Measurements from ENCODE around the gene PNLDC1. TPM values are rescaled to one million over a fixed set of nuclear protein-coding genes. Genes with fewer than 3 reads are reported as not detected.
"Not testable (repeated sequence)": the region's sequence is repeated elsewhere in the genome, so short reads cannot be mapped to it uniquely, and the experiment has no call there.

The PNLDC1 gene
- total and polyA plus RNA-seq, 9 donors = 0.20 to 1.2 (median 0.54) TPM; not detected in 3

GRCh38 chr6:159863341-159863740 lies 63.3 kb downstream of the PNLDC1 start:
- not testable (repeated sequence) for H3K27me3 ChIP-seq; H3K27ac ChIP-seq; H3K4me1 ChIP-seq (ENCODE audit: insufficient read depth); H3K36me3 ChIP-seq; H3K4me3 ChIP-seq; H3K9me3 ChIP-seq
- 8 to 25% (median 15%) methylated on average over 5 of the region's 5 CpGs for WGBS, 3 donors
- intact Hi-C loops (cut with DNase I) = loop anchor here (5.0 to 10.0 kb wide), 5 partner anchors 221 to 671 kb away; no protein-coding TSS in a partner anchor
- peak; percentile 8 to 64 (median 38) for TF ChIP-seq CTCF (IDR thresholded peaks at IDR 0.05)
- DNase-seq = peak in 1 of 5 donors; percentile 56

- H3K27ac ChIP-seq = no peak overlapping the region
- H3K9me3 ChIP-seq = no peaks in the 10 kb centered on the region
- intact Hi-C loops (cut with DNase I) = loop anchor here in 3 of 4 donors (5.0 to 10.0 kb wide), 4 partner anchors 219 to 669 kb away; no protein-coding TSS in a partner anchor
- H3K4me3 ChIP-seq = no peak overlapping the region
- no peaks in the 10 kb centered on the region for H3K36me3 ChIP-seq
- DNase-seq = no peak
- 84 to 86% (median 85%) methylated on average over 12 of the region's 12 CpGs for WGBS, 3 donors
- H3K27me3 ChIP-seq = no peaks in the 10 kb centered on the region
- H3K4me1 ChIP-seq (ENCODE audit: insufficient read depth) = no peaks in the 10 kb centered on the region
- TF ChIP-seq CTCF (IDR thresholded peaks at IDR 0.05) (no peak), EP300 (IDR thresholded peaks at IDR 0.05) (no peak), POLR2A (IDR thresholded peaks at IDR 0.05) (no peak)
Measured at GRCh38 chr6:159865226-159865920, 65.3 kb downstream of the PNLDC1 start.

- no peaks in the 10 kb centered on the region for H3K4me1 ChIP-seq (ENCODE audit: insufficient read depth)
- intact Hi-C loops (cut with DNase I) = loop anchor here in 3 of 4 donors (5.0 to 10.0 kb wide), 4 partner anchors 218 to 668 kb away; no protein-coding TSS in a partner anchor
- 88 to 95% (median 93%) methylated on average over 26 to 28 of the region's 28 CpGs for WGBS, 3 donors
Measured at GRCh38 chr6:159866286-159867247, 66.5 kb downstream of the PNLDC1 start.

More at GRCh38 chr6:159866286-159867247, 66.5 kb downstream of the PNLDC1 start:
- no peaks in the 10 kb centered on the region for H3K27me3 ChIP-seq
- no peak overlapping the region for H3K27ac ChIP-seq
- TF ChIP-seq POLR2A (IDR thresholded peaks at IDR 0.05) = no peak
- TF ChIP-seq EP300 (IDR thresholded peaks at IDR 0.05) = no peak
- TF ChIP-seq CTCF (IDR thresholded peaks at IDR 0.05) = no peak
- no peak for DNase-seq
- no peak overlapping the region for H3K4me3 ChIP-seq
- H3K9me3 ChIP-seq = no peaks in the 10 kb centered on the region
- H3K36me3 ChIP-seq = no peaks in the 10 kb centered on the region

Small RNA genes within 50 kb of the gene (small RNA-seq; reads per million reads assigned to genes)
- gene SNORA20 (39.9 reads per million, percentile 89 among the genes with 10 or more reads in this experiment), gene SNORA29 (not detected)

Other genes starting within 250 kb of the PNLDC1 start
- 100 to 1,000 TPM; 164 to 580 (median 215) TPM for gene SOD2, start 107.0 kb upstream of the PNLDC1 start, total RNA-seq
- 100 to 1,000 TPM; 130 to 160 TPM for gene SOD2, start 107.0 kb upstream of the PNLDC1 start, polyA plus RNA-seq
- gene WTAP, start 72.8 kb upstream of the PNLDC1 start, total RNA-seq = 100 to 1,000 TPM in 3 of 7 donors, 10 to 100 TPM in 4; 89.1 to 117 (median 95.4) TPM
- gene WTAP, start 72.8 kb upstream of the PNLDC1 start, polyA plus RNA-seq = 10 to 100 TPM; 65.3 to 95.7 TPM
- 100 to 1,000 TPM in 1 of 7 donors, 10 to 100 TPM in 4, 1 to 10 TPM in 2; 7.2 to 113 (median 20.3) TPM for gene ACAT2, start 38.2 kb upstream of the PNLDC1 start, total RNA-seq
- gene ACAT2, start 38.2 kb upstream of the PNLDC1 start, polyA plus RNA-seq = 10 to 100 TPM; 15.3 to 56.6 TPM
- 100 to 1,000 TPM in 6 of 7 donors, 10 to 100 TPM in 1; 83.5 to 189 (median 162) TPM for gene TCP1, start 10.7 kb upstream of the PNLDC1 start, total RNA-seq
- 100 to 1,000 TPM; 108 to 237 TPM for gene TCP1, start 10.7 kb upstream of the PNLDC1 start, polyA plus RNA-seq
- gene MRPL18, start 9.8 kb upstream of the PNLDC1 start, total RNA-seq = 10 to 100 TPM; 51.0 to 98.7 (median 54.0) TPM
- gene MRPL18, start 9.8 kb upstream of the PNLDC1 start, polyA plus RNA-seq = 100 to 1,000 TPM in 1 of 2 donors, 10 to 100 TPM in 1; 67.9 to 112 TPM
- gene MAS1, start 90.7 kb downstream of the PNLDC1 start, total RNA-seq = under 1 TPM in 6 of 7 donors, not detected in 1; 0.08 to 0.38 (median 0.10) TPM
- under 1 TPM; 0.04 to 0.32 TPM for gene MAS1, start 90.7 kb downstream of the PNLDC1 start, polyA plus RNA-seq
- 10 to 100 TPM; 32.9 to 70.3 (median 49.2) TPM for gene IGF2R, start 168.8 kb downstream of the PNLDC1 start, total RNA-seq
- 100 to 1,000 TPM in 1 of 2 donors, 10 to 100 TPM in 1; 29.3 to 116 TPM for gene IGF2R, start 168.8 kb downstream of the PNLDC1 start, polyA plus RNA-seq

Data from ovary (tissue), 9 donors.